Measurements from ENCODE around the gene ADARB2. TPM values are rescaled to one million over a fixed set of nuclear protein-coding genes. Genes with fewer than 3 reads are reported as not detected.

Gene ADARB2
- total and polyA plus RNA-seq, 8 donors: 0.34 to 24.7 (median 3.2) TPM

GRCh38 chr10:1628757-1629156 is 108.6 kb downstream of the ADARB2 start:
- Histone ChIP-seq H3K27me3 (no peaks in the 10 kb centered on the region), H3K4me3 (no peak overlapping the region), H3K4me1 (no peaks in the 10 kb centered on the region), H3K36me3 (no peaks in the 10 kb centered on the region), H3K9me3 (no peaks in the 10 kb centered on the region), H3K27ac (no peak overlapping the region)
- TF ChIP-seq, protein P1, sequence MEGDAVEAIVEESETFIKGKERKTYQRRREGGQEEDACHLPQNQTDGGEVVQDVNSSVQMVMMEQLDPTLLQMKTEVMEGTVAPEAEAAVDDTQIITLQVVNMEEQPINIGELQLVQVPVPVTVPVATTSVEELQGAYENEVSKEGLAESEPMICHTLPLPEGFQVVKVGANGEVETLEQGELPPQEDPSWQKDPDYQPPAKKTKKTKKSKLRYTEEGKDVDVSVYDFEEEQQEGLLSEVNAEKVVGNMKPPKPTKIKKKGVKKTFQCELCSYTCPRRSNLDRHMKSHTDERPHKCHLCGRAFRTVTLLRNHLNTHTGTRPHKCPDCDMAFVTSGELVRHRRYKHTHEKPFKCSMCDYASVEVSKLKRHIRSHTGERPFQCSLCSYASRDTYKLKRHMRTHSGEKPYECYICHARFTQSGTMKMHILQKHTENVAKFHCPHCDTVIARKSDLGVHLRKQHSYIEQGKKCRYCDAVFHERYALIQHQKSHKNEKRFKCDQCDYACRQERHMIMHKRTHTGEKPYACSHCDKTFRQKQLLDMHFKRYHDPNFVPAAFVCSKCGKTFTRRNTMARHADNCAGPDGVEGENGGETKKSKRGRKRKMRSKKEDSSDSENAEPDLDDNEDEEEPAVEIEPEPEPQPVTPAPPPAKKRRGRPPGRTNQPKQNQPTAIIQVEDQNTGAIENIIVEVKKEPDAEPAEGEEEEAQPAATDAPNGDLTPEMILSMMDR (IDR thresholded peaks at IDR 0.05): no peak
- intact Hi-C loops (cut with DNase I): no loop called here
- DNase-seq: no peak
- no peak for FAIRE-seq
- WGBS, 2 donors: 71 to 81% methylated on average over 14 of the region's 14 CpGs
- ATAC-seq: no peak

DNA sequence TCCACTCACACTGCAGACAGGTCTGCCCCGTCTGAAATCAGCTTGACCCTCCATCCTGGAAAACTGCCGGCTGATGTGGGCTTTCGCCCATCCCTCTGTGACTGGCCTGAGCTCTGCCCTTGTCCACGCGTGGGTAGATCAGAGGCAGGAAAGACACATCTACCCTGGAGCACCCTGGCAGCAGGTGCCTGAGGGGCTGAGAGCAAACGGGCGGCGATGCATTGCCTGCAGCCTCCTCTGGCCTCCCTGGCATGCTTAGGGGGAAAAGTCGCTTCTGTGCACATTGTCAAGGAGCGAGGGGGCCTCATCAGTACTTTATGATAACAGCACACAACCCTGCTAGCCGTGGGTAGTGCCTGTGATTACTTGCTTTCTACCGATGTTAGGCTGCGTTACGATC is 109.4 kb downstream of the ADARB2 start:
- WGBS, 2 donors: 66 to 82% methylated on average over 14 of the region's 14 CpGs
- no peak for FAIRE-seq
- intact Hi-C loops (cut with DNase I): no loop called here

GRCh38 chr10:1626835-1627234 is 110.5 kb downstream of the ADARB2 start:
- H3K36me3 ChIP-seq: no peaks in the 10 kb centered on the region
- no peak for FAIRE-seq
- no peak for DNase-seq
- H3K4me1 ChIP-seq: no peaks in the 10 kb centered on the region
- H3K27me3 ChIP-seq: no peaks in the 10 kb centered on the region
- no peak for ATAC-seq
- no peaks in the 10 kb centered on the region for H3K9me3 ChIP-seq
- no peak overlapping the region for H3K4me3 ChIP-seq
- TF ChIP-seq, protein P1 (IDR thresholded peaks at IDR 0.05): no peak
- H3K27ac ChIP-seq: no peak overlapping the region
- intact Hi-C loops (cut with DNase I): no loop called here
- WGBS, 2 donors: 63 to 74% methylated on average over 16 of the region's 16 CpGs

More for the DNA sequence above, 109.4 kb downstream of the ADARB2 start:
- H3K4me3 ChIP-seq: no peak overlapping the region
- H3K27me3 ChIP-seq: no peaks in the 10 kb centered on the region
- no peaks in the 10 kb centered on the region for H3K36me3 ChIP-seq
- no peak overlapping the region for H3K27ac ChIP-seq
- no peak for ATAC-seq
- no peaks in the 10 kb centered on the region for H3K9me3 ChIP-seq
- TF ChIP-seq, protein P1 (IDR thresholded peaks at IDR 0.05): no peak
- DNase-seq: no peak
- H3K4me1 ChIP-seq: no peaks in the 10 kb centered on the region

- intact Hi-C loops (cut with DNase I): no loop called here
- Histone ChIP-seq H3K27ac (no peak overlapping the region), H3K4me3 (no peak overlapping the region), H3K4me1 (no peaks in the 10 kb centered on the region), H3K36me3 (no peaks in the 10 kb centered on the region), H3K27me3 (no peaks in the 10 kb centered on the region), H3K9me3 (no peaks in the 10 kb centered on the region)
- WGBS, 2 donors: 72 to 82% methylated on average over 22 of the region's 22 CpGs
- ATAC-seq: no peak
- no peak for FAIRE-seq
- no peak for DNase-seq
- TF ChIP-seq, protein P1 (IDR thresholded peaks at IDR 0.05): no peak
Measured at GRCh38 chr10:1626410-1626809, 110.9 kb downstream of the ADARB2 start.

GRCh38 chr10:1625731-1626130 is 111.6 kb downstream of the ADARB2 start:
- Histone ChIP-seq H3K4me3 (no peak overlapping the region), H3K36me3 (no peaks in the 10 kb centered on the region), H3K9me3 (no peaks in the 10 kb centered on the region), H3K27ac (no peak overlapping the region), H3K27me3 (no peaks in the 10 kb centered on the region), H3K4me1 (no peaks in the 10 kb centered on the region)
- TF ChIP-seq, protein P1 (IDR thresholded peaks at IDR 0.05): no peak
- 75 to 86% methylated on average over 11 of the region's 11 CpGs for WGBS, 2 donors
- DNase-seq: no peak
- FAIRE-seq: no peak
- ATAC-seq: no peak
- intact Hi-C loops (cut with DNase I): no loop called here
